Right cardiac atrium (tissue), 5 donors: ENCODE measurements around the gene ATG7. TPM values are rescaled to one million over a fixed set of nuclear protein-coding genes. Genes with fewer than 3 reads are reported as not detected.
"Not testable (repeated sequence)": the region's sequence is repeated elsewhere in the genome, so short reads cannot be mapped to it uniquely, and the experiment has no call there.

Experiments used
- ATAC-seq, 2 donors: fragments of 200-7000 bp; cut with Tn5 transposase; one replicate each; pipeline versions ENCODE4 v1.8.0 to v1.9.1; 2020; ENCODE audit warnings: moderate library complexity in 2 of 2, mild to moderate bottlenecking in 1 of 2
- DNase-seq, 3 donors: peaks; one replicate each; pipeline ENCODE4 v3.0.0-alpha.2; 2020
- H3K27ac ChIP-seq: one replicate; pipeline ENCODE4 v1.5.1; 2013; ENCODE audit warnings: mild to moderate bottlenecking, low read length, control low read depth, moderate library complexity
- H3K27me3 ChIP-seq: one replicate; pipeline ENCODE4 v1.6.1; 2013; ENCODE audit not compliant: control insufficient read depth, insufficient read depth
- H3K4me1 ChIP-seq: one replicate; pipeline ENCODE4 v1.6.1; 2013; ENCODE audit warnings: low read length; ENCODE audit not compliant: control insufficient read depth, insufficient read depth
- H3K4me3 ChIP-seq: one replicate; pipeline ENCODE4 v1.5.1; 2013; ENCODE audit warnings: low read length, control low read depth
- H3K9me3 ChIP-seq: one replicate; pipeline ENCODE4 v1.6.1; 2013; ENCODE audit warnings: low read length; ENCODE audit not compliant: control insufficient read depth
- WGBS: extraction: QIAGEN DNeasy Blood & Tissue Kit; methylation state at CpG from one replicate; pipeline ENCODE4 v1.1.7; 2013; 5-methylcytosine and 5-hydroxymethylcytosine counted together
- intact Hi-C, 4 donors: fragments of 100-400 bp; cut with DNase I; formaldehyde crosslinking; loops; one replicate each; pipeline versions ENCODE4 v1.11.0 to v1.14.0; 2022 to 2023
- polyA plus RNA-seq: library from polyadenylated mRNA; stranded (reverse); fragments of 200-250 nt; gene quantifications from one replicate; pipeline ENCODE4 v1.2.3, GENCODE V29; 2013
- total RNA-seq, 4 donors: library from RNA; stranded (reverse); fragmentation: NEBNext Ultra II Directional; extraction: Animal tissue kit (Norgen Biotek cat#: 25700); gene quantifications; one replicate each; pipeline ENCODE4 v1.2.1, GENCODE V29; 2021
- donor health status: healthy with polysubstance abuse.
- donor health status: DM: no; HTN: yes; CAD: no.
- donor health status: DM: no; HTN: no; CAD: no.
- donor health status: DM: no; HTN: yes; CAD: no; lungs with severe emphysema.
- donor health status: DM: yes; HTN: yes; CAD: no.

ATG7 gene
- total and polyA plus RNA-seq, 5 donors: 5.9 to 22.3 (median 19.6) TPM

- H3K4me1 ChIP-seq: no peaks in the 10 kb centered on the region
- H3K4me3 ChIP-seq: no peak overlapping the region
- no peaks in the 10 kb centered on the region for H3K27me3 ChIP-seq
- H3K27ac ChIP-seq: no peak overlapping the region
- DNase-seq (no peak), ATAC-seq (no peak)
- intact Hi-C loops: no loop called here
- H3K9me3 ChIP-seq: no peaks in the 10 kb centered on the region
- 55% methylated on average over 2 of the region's 2 CpGs for WGBS
These were observed 175.5 kb downstream of the ATG7 start for GRCh38 chr3:11447584-11448200.

- intact Hi-C loops: no loop called here
- ATAC-seq: no peak
- Histone ChIP-seq H3K27ac (no peak overlapping the region), H3K4me3 (no peak overlapping the region), H3K9me3 (no peaks in the 10 kb centered on the region), H3K27me3 (no peaks in the 10 kb centered on the region), H3K4me1 (peaks cover 2% of the 10 kb centered on the region)
- no peak for DNase-seq
- WGBS: 90% methylated on average over 2 of the region's 2 CpGs
These were observed 177.8 kb downstream of the ATG7 start for GRCh38 chr3:11450015-11450414.

GRCh38 chr3:11452312-11452711, 180.1 kb downstream of the ATG7 start:
- no peak for ATAC-seq
- Histone ChIP-seq H3K27me3 (no peaks in the 10 kb centered on the region), H3K9me3 (no peaks in the 10 kb centered on the region), H3K4me3 (no peak overlapping the region), H3K4me1 (peaks cover 2% of the 10 kb centered on the region), H3K27ac (no peak overlapping the region)
- DNase-seq: no peak
- intact Hi-C loops: no loop called here
- WGBS: 95% methylated on average over 5 of the region's 5 CpGs

GRCh38 chr3:11452885-11453847, 181.0 kb downstream of the ATG7 start:
- 56% methylated on average over 14 of the region's 14 CpGs for WGBS
- peak; percentile 65 to 72 (median 66) for DNase-seq
- intact Hi-C loops: no loop called here

GRCh38 chr3:11455956-11456355, 183.8 kb downstream of the ATG7 start:
- Histone ChIP-seq H3K4me3 (no peak overlapping the region), H3K27ac (no peak overlapping the region), H3K9me3 (no peaks in the 10 kb centered on the region), H3K27me3 (no peaks in the 10 kb centered on the region), H3K4me1 (peaks cover 2% of the 10 kb centered on the region)
- 86% methylated on average over 5 of the region's 5 CpGs for WGBS
- ATAC-seq: no peak
- intact Hi-C loops: no loop called here
- no peak for DNase-seq

More at GRCh38 chr3:11452885-11453847, 181.0 kb downstream of the ATG7 start:
- Histone ChIP-seq H3K27me3 (no peaks in the 10 kb centered on the region), H3K27ac (peak overlapping the region; percentile 36), H3K4me3 (no peak overlapping the region), H3K9me3 (no peaks in the 10 kb centered on the region), H3K4me1 (peaks cover 2% of the 10 kb centered on the region)
- ATAC-seq: peak; percentile 81 to 98

GRCh38 chr3:11457135-11457534, 184.9 kb downstream of the ATG7 start:
- DNase-seq: no peak
- ATAC-seq: no peak
- Histone ChIP-seq H3K27me3 (no peaks in the 10 kb centered on the region), H3K4me1 (peaks cover 2% of the 10 kb centered on the region), H3K9me3 (no peaks in the 10 kb centered on the region), H3K4me3 (no peak overlapping the region), H3K27ac (no peak overlapping the region)
- intact Hi-C loops: no loop called here
- WGBS: 88% methylated on average over 4 of the region's 4 CpGs

- Histone ChIP-seq H3K9me3 (no peaks in the 10 kb centered on the region), H3K4me1 (peaks cover under 1% of the 10 kb centered on the region), H3K4me3 (no peak overlapping the region), H3K27ac (no peak overlapping the region), H3K27me3 (no peaks in the 10 kb centered on the region)
- DNase-seq (no peak), ATAC-seq (peak in 1 of 2 donors; percentile 36)
- WGBS: 37% methylated on average over 3 of the region's 3 CpGs
- intact Hi-C loops: no loop called here
These were observed 187.1 kb downstream of the ATG7 start for GRCh38 chr3:11459186-11459824.

- WGBS: 93% methylated on average over 3 of the region's 3 CpGs
- intact Hi-C loops: no loop called here
- ATAC-seq (no peak), DNase-seq (no peak)
- Histone ChIP-seq H3K27ac (no peak overlapping the region), H3K4me1 (peaks cover 1% of the 10 kb centered on the region), H3K9me3 (no peaks in the 10 kb centered on the region), H3K4me3 (no peak overlapping the region), H3K27me3 (no peaks in the 10 kb centered on the region)
These were observed 189.0 kb downstream of the ATG7 start for GRCh38 chr3:11461226-11461625.

- DNase-seq, intact Hi-C loops, H3K27ac ChIP-seq, H3K9me3 ChIP-seq, ATAC-seq, H3K4me3 ChIP-seq, H3K27me3 ChIP-seq, H3K4me1 ChIP-seq: not testable (repeated sequence)
- over 99% methylated on average over 4 of the region's 4 CpGs for WGBS
These were observed 190.5 kb downstream of the ATG7 start for GRCh38 chr3:11462673-11463072.

GRCh38 chr3:11463591-11463990, 191.4 kb downstream of the ATG7 start:
- 92% methylated on average over 2 of the region's 2 CpGs for WGBS
- H3K4me1 ChIP-seq: peaks cover 1% of the 10 kb centered on the region
- ATAC-seq (no peak), DNase-seq (no peak)
- H3K27ac ChIP-seq: no peak overlapping the region
- H3K27me3 ChIP-seq: no peaks in the 10 kb centered on the region
- intact Hi-C loops: no loop called here
- no peaks in the 10 kb centered on the region for H3K9me3 ChIP-seq
- H3K4me3 ChIP-seq: no peak overlapping the region

GRCh38 chr3:11464356-11464755, 192.2 kb downstream of the ATG7 start:
- ATAC-seq (no peak), DNase-seq (no peak)
- no peak overlapping the region for H3K27ac ChIP-seq
- no peaks in the 10 kb centered on the region for H3K9me3 ChIP-seq
- intact Hi-C loops: no loop called here
- H3K4me3 ChIP-seq: no peak overlapping the region
- H3K4me1 ChIP-seq: peaks cover 1% of the 10 kb centered on the region
- 90% methylated on average over 6 of the region's 6 CpGs for WGBS
- H3K27me3 ChIP-seq: no peaks in the 10 kb centered on the region
